Activated naive CD4-positive, alpha-beta T cell treated with anti-CD3 and anti-CD28 coated beads, Interleukin-2, amount 50 U/mL, for 24 hours (primary cell): ENCODE data around the gene FXR1.

Experiments used
- H3K27ac Mint-ChIP-seq: one replicate; pipeline ENCODE4 v1.8.0; 2021; ENCODE audit warnings: mild to moderate bottlenecking, mixed read lengths
- H3K27me3 Mint-ChIP-seq: one replicate; pipeline ENCODE4 v1.8.0; 2021; ENCODE audit warnings: mixed read lengths
- H3K36me3 Mint-ChIP-seq: one replicate; pipeline ENCODE4 v1.8.0; 2021; ENCODE audit warnings: mixed read lengths
- H3K4me1 Mint-ChIP-seq: one replicate; pipeline ENCODE4 v1.8.0; 2021; ENCODE audit warnings: mixed read lengths
- H3K4me3 Mint-ChIP-seq: one replicate; pipeline ENCODE4 v1.8.0; 2021; ENCODE audit warnings: mild to moderate bottlenecking, mixed read lengths
- H3K9me3 Mint-ChIP-seq: one replicate; pipeline ENCODE4 v1.8.0; 2021; ENCODE audit warnings: mixed read lengths

FXR1 gene

DNA sequence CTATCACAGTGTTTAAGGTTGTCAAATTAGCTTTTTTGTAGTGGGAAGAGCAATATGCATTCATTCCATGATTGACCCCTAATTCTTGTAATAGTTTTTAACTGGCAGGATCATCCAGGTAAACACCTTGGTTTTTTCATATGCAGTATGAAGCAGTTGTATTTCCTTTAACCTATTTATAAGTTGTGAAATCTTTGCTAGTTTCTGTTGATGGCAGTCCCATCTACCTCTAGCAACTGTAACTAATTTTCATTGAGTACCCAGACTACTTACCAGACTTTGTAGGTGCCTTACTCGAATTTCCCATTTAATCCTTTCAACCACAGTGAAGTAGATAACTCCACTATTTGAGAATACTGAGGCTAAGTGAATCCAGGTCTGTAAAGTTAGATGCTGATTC is 6.1 kb downstream of the FXR1 start:
- no peaks in the 10 kb centered on the region for H3K27me3 Mint-ChIP-seq
- H3K36me3 Mint-ChIP-seq: no peaks in the 10 kb centered on the region
- no peak overlapping the region for H3K4me3 Mint-ChIP-seq
- H3K27ac Mint-ChIP-seq: no peak overlapping the region
- no peaks in the 10 kb centered on the region for H3K9me3 Mint-ChIP-seq
- H3K4me1 Mint-ChIP-seq: peaks cover 91% of the 10 kb centered on the region

DNA sequence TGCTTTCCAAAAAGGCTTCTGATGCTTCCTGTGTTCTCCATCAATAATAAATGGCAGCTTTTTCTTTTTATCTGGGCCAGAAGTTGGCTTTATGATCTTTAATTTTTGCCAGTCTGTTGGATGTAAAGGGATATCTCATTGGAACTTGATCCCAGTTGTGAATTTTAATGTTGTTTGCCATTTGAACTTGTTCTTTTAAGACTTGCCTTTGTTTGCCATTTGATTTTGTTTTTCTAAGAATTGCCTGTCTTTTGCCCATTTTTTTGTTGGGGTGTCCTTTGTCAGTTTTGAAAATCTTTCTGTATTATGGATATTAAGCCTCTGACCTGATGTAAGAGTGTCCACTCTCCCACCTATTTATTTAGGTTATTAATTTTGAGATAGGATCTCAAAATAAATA is 9.8 kb downstream of the FXR1 start:
- H3K4me1 Mint-ChIP-seq: peaks cover 87% of the 10 kb centered on the region
- no peaks in the 10 kb centered on the region for H3K27me3 Mint-ChIP-seq
- no peaks in the 10 kb centered on the region for H3K9me3 Mint-ChIP-seq
- H3K27ac Mint-ChIP-seq: no peak overlapping the region
- H3K4me3 Mint-ChIP-seq: no peak overlapping the region
- H3K36me3 Mint-ChIP-seq: peaks cover 2% of the 10 kb centered on the region

GRCh38 chr3:180923561-180923960 is 11.1 kb downstream of the FXR1 start:
- Mint-ChIP-seq H3K36me3 (peaks cover 4% of the 10 kb centered on the region), H3K4me3 (no peak overlapping the region), H3K4me1 (peaks cover 82% of the 10 kb centered on the region), H3K9me3 (no peaks in the 10 kb centered on the region), H3K27ac (no peak overlapping the region), H3K27me3 (no peaks in the 10 kb centered on the region)

DNA sequence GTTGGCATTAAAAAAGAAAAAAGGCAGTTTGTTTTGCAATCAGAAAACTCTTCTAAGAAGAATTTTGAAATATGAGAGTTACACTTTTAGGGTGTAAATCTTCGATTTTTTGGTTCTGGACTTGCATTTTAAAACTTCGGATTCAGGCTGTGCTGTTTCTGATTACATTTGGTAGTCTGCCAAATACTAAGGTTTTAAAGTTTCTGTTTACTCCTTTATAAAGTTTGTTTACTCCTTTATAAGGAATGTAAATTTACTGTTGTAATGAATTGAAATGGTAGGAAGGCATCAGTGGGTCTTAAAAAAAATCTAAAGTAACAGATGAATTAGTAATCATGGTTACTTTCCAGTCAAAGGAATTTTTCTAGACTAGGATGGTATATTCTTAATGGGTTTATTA is 14.1 kb downstream of the FXR1 start:
- Mint-ChIP-seq H3K9me3 (no peaks in the 10 kb centered on the region), H3K27me3 (no peaks in the 10 kb centered on the region), H3K36me3 (peaks cover 6% of the 10 kb centered on the region), H3K4me1 (peaks cover 85% of the 10 kb centered on the region), H3K4me3 (no peak overlapping the region), H3K27ac (no peak overlapping the region)

DNA sequence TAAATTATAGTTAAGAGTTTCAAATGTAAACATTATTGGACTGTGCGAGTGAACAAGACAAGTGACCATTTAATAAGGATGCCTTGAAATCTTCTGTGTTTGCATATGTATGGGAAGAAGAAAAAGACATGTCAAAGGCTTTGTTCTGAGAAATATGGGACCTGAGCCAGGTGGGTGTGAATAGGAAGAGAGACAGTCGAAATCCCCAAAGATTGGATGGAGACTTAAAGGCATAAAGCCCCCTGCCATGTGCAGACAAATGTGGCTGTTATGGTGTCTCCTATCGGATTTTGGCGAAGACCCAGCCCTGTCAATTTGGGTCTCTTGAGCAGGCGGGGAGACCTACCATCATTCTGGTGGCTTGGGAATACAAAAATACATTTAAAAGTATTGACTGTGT is 16.9 kb downstream of the FXR1 start:
- Mint-ChIP-seq H3K27me3 (no peaks in the 10 kb centered on the region), H3K4me3 (no peak overlapping the region), H3K36me3 (peaks cover 4% of the 10 kb centered on the region), H3K27ac (no peak overlapping the region), H3K4me1 (peaks cover 73% of the 10 kb centered on the region), H3K9me3 (no peaks in the 10 kb centered on the region)

DNA sequence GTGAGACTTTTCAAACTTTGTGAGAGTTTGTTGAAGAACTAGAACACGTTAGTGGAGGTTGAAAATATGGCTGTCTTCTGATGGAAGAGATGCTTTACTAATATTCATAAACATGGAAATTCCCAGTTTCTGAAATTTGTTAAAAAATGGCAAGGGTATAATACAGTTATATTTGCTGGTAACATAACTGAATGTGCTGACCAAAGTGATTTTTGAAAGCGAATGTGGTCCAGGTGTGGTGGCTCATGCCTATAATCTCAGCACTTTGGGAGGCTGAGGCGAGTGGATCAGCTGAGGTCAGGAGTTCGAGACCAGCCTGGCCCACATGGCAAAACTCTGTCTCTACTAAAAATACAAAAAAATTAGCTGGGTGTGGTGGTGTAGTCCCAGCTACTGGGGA is 18.1 kb downstream of the FXR1 start:
- peaks cover 68% of the 10 kb centered on the region for H3K4me1 Mint-ChIP-seq
- H3K4me3 Mint-ChIP-seq: peak overlapping the region; percentile 15
- peaks cover 8% of the 10 kb centered on the region for H3K36me3 Mint-ChIP-seq
- peak overlapping the region; percentile 7 for H3K27ac Mint-ChIP-seq
- no peaks in the 10 kb centered on the region for H3K9me3 Mint-ChIP-seq
- H3K27me3 Mint-ChIP-seq: no peaks in the 10 kb centered on the region

GRCh38 chr3:180932819-180933218 is 20.3 kb downstream of the FXR1 start:
- peak overlapping the region; percentile 52 for H3K27ac Mint-ChIP-seq
- H3K4me3 Mint-ChIP-seq: no peak overlapping the region
- H3K4me1 Mint-ChIP-seq: peaks cover 52% of the 10 kb centered on the region
- peaks cover 10% of the 10 kb centered on the region for H3K36me3 Mint-ChIP-seq
- no peaks in the 10 kb centered on the region for H3K27me3 Mint-ChIP-seq
- H3K9me3 Mint-ChIP-seq: no peaks in the 10 kb centered on the region

DNA sequence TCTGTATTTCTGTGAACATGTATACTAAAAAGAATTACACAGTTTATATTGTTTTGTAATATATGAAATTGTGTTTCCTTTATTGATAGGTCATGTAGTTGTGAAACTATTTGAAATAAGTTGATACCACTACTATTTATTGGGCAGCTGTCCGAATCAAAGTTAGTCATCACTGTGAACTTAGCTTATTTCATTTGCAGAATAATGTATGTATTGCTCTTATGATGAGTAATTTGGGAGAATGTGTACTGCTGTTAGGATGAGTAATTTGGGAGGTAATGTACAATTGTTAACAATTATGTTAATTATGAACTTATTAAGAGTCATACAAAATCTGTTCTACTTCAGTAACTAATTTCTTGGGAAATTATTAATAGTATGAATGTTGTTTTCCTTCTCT is 22.2 kb downstream of the FXR1 start:
- Mint-ChIP-seq H3K4me1 (peaks cover 38% of the 10 kb centered on the region), H3K4me3 (no peak overlapping the region), H3K27ac (no peak overlapping the region), H3K36me3 (peaks cover 11% of the 10 kb centered on the region), H3K27me3 (no peaks in the 10 kb centered on the region), H3K9me3 (no peaks in the 10 kb centered on the region)

- no peak overlapping the region for H3K4me3 Mint-ChIP-seq
- peaks cover 17% of the 10 kb centered on the region for H3K4me1 Mint-ChIP-seq
- peaks cover 16% of the 10 kb centered on the region for H3K36me3 Mint-ChIP-seq
- H3K27me3 Mint-ChIP-seq: no peaks in the 10 kb centered on the region
- no peak overlapping the region for H3K27ac Mint-ChIP-seq
- no peaks in the 10 kb centered on the region for H3K9me3 Mint-ChIP-seq
These were observed 28.4 kb downstream of the FXR1 start for GRCh38 chr3:180940826-180941225.

DNA sequence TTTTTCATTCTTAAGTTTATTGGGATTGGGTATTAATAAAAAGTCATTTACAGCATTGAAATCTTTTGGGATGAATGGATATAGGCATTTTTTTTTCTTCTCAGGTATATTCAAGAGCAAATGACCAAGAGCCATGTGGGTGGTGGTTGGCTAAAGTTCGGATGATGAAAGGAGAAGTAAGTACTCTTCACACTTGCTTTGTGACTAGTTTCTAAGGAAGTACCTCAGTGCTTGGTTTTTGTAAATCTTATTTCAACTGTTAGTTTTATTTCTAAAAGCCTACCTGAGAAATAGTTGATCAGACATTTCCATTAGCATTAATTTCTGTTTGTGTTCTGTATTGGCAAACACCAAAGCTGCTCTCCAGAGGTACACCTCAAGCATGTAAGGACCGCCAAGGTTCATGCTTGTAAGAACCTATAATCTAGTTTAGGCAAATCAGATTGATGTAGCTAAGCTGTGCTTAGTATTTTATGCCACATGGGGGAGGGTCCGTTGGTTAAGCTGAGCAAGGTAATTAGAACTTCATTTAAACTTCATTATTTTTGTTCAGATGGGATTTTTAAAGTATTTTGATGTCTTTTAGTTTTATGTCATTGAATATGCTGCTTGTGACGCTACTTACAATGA is 35.4 kb downstream of the FXR1 start:
- Mint-ChIP-seq H3K27me3 (no peaks in the 10 kb centered on the region), H3K9me3 (no peaks in the 10 kb centered on the region), H3K36me3 (peaks cover 14% of the 10 kb centered on the region), H3K27ac (peak overlapping the region; percentile 37), H3K4me3 (no peak overlapping the region), H3K4me1 (peaks cover 26% of the 10 kb centered on the region)

DNA sequence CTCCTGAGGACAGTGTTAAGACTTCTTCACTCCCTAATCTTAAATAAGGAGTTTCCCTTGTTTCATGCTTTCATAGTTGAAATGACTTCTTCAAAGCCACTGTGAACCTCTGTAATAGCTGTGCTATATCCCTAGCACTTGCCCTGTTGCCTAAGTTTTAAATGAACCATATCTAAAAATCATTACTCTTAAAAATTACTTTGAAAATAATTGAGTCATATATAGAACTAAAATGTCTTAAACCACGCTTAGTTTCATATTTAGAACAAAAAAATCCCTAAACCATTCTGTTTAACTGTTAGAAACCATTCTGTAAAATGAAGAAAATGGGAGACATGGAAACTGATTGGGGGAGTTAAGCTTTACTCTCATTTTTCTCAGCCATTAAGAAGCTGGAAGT is 47.2 kb downstream of the FXR1 start:
- H3K4me3 Mint-ChIP-seq: no peak overlapping the region
- H3K27me3 Mint-ChIP-seq: no peaks in the 10 kb centered on the region
- peak overlapping the region; percentile 78 for H3K27ac Mint-ChIP-seq
- no peaks in the 10 kb centered on the region for H3K9me3 Mint-ChIP-seq
- H3K4me1 Mint-ChIP-seq: peaks cover 10% of the 10 kb centered on the region
- peaks cover 31% of the 10 kb centered on the region for H3K36me3 Mint-ChIP-seq

DNA sequence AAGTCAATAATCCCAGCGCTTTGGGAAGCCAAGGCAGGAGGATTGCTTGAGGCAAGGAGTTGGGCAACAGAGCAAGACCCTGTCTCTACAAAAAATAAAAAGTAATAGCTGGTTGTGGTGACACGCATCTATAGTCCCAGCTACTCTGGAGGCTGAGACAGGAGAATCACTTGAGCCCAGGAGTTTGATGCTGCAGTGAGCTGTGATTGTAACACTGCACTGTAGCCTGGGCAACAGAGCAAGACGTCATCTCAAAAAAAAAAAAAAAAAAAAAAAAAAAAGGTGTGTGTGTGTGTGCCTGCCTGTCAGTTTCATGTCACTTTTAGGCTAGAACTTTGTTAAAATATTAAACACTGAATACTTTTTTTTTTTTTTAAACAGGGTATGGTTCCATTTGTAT is 48.6 kb downstream of the FXR1 start:
- no peaks in the 10 kb centered on the region for H3K27me3 Mint-ChIP-seq
- H3K4me3 Mint-ChIP-seq: no peak overlapping the region
- no peak overlapping the region for H3K27ac Mint-ChIP-seq
- peaks cover 10% of the 10 kb centered on the region for H3K4me1 Mint-ChIP-seq
- peaks cover 28% of the 10 kb centered on the region for H3K36me3 Mint-ChIP-seq
- H3K9me3 Mint-ChIP-seq: no peaks in the 10 kb centered on the region

GRCh38 chr3:180961552-180961951 is 49.1 kb downstream of the FXR1 start:
- no peaks in the 10 kb centered on the region for H3K27me3 Mint-ChIP-seq
- H3K36me3 Mint-ChIP-seq: peaks cover 24% of the 10 kb centered on the region
- H3K4me1 Mint-ChIP-seq: peaks cover 10% of the 10 kb centered on the region
- H3K27ac Mint-ChIP-seq: no peak overlapping the region
- no peaks in the 10 kb centered on the region for H3K9me3 Mint-ChIP-seq
- H3K4me3 Mint-ChIP-seq: no peak overlapping the region

DNA sequence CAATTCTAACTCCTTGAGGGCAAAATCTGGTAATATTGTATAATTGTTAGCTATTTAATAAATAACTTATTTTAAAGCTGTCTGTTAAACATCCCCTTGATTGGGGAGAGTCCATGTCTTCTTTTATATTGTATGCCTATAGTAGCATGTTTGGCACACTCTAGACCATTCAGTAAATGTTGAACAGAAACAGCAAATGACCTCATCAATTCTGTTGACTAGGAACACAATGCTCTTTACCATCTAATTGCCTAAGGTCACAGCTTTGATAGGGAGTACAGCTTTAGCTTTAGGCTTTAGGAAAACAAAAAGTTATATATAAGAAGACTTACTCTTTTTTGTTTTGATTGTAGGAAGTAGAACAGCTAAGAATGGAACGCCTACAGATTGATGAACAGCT is 50.1 kb downstream of the FXR1 start:
- Mint-ChIP-seq H3K9me3 (no peaks in the 10 kb centered on the region), H3K27ac (no peak overlapping the region), H3K36me3 (peaks cover 21% of the 10 kb centered on the region), H3K4me1 (peaks cover 10% of the 10 kb centered on the region), H3K4me3 (no peak overlapping the region), H3K27me3 (no peaks in the 10 kb centered on the region)

GRCh38 chr3:180970931-180971330 is 58.5 kb downstream of the FXR1 start:
- Mint-ChIP-seq H3K36me3 (peaks cover 14% of the 10 kb centered on the region), H3K4me1 (peaks cover 4% of the 10 kb centered on the region), H3K27ac (no peak overlapping the region), H3K9me3 (no peaks in the 10 kb centered on the region), H3K27me3 (no peaks in the 10 kb centered on the region), H3K4me3 (no peak overlapping the region)

GRCh38 chr3:180973543-180973942 is 61.1 kb downstream of the FXR1 start:
- peaks cover 7% of the 10 kb centered on the region for H3K36me3 Mint-ChIP-seq
- peaks cover 2% of the 10 kb centered on the region for H3K4me1 Mint-ChIP-seq
- H3K4me3 Mint-ChIP-seq: no peak overlapping the region
- H3K27ac Mint-ChIP-seq: no peak overlapping the region
- H3K9me3 Mint-ChIP-seq: no peaks in the 10 kb centered on the region
- H3K27me3 Mint-ChIP-seq: no peaks in the 10 kb centered on the region

- H3K4me1 Mint-ChIP-seq: no peaks in the 10 kb centered on the region
- no peak overlapping the region for H3K4me3 Mint-ChIP-seq
- no peaks in the 10 kb centered on the region for H3K9me3 Mint-ChIP-seq
- no peaks in the 10 kb centered on the region for H3K27me3 Mint-ChIP-seq
- peak overlapping the region; percentile 12 for H3K27ac Mint-ChIP-seq
- H3K36me3 Mint-ChIP-seq: peaks cover 5% of the 10 kb centered on the region
These were observed 61.8 kb downstream of the FXR1 start for GRCh38 chr3:180974286-180974685.
